ENCODE data around the gene MB21D2. TPM values are rescaled to one million over a fixed set of nuclear protein-coding genes. Genes with fewer than 3 reads are reported as not detected.
"Not testable (repeated sequence)": the region's sequence is repeated elsewhere in the genome, so short reads cannot be mapped to it uniquely, and the experiment has no call there.

Gene MB21D2
- total RNA-seq, 1 experiment from 2014 or later = 35.0 TPM

GRCh38 chr3:192860454-192860853 lies 57.2 kb downstream of the MB21D2 start:
- no peak for DNase-seq (ENCODE audit: low read depth)

- no peak for DNase-seq (ENCODE audit: low read depth)
Observed at GRCh38 chr3:192858849-192859585, 58.6 kb downstream of the MB21D2 start.

- no peak for DNase-seq (ENCODE audit: low read depth)
Observed at GRCh38 chr3:192857260-192857661, 60.4 kb downstream of the MB21D2 start.

GRCh38 chr3:192855434-192855833 lies 62.2 kb downstream of the MB21D2 start:
- DNase-seq (ENCODE audit: low read depth) = no peak

- DNase-seq (ENCODE audit: low read depth) = peak; percentile 99
Observed at GRCh38 chr3:192851821-192852372, 65.8 kb downstream of the MB21D2 start.

- peak; percentile 87 for DNase-seq (ENCODE audit: low read depth)
Observed at GRCh38 chr3:192850451-192850981, 67.1 kb downstream of the MB21D2 start.

GRCh38 chr3:192849821-192850220 lies 67.8 kb downstream of the MB21D2 start:
- DNase-seq (ENCODE audit: low read depth) = not testable (repeated sequence)

- no peak for DNase-seq (ENCODE audit: low read depth)
Observed at GRCh38 chr3:192848371-192849233, 69.1 kb downstream of the MB21D2 start.

GRCh38 chr3:192847941-192848340 lies 69.7 kb downstream of the MB21D2 start:
- DNase-seq (ENCODE audit: low read depth) = no peak

- DNase-seq (ENCODE audit: low read depth) = no peak
Observed at GRCh38 chr3:192845526-192845855, 72.2 kb downstream of the MB21D2 start.

GRCh38 chr3:192844836-192845525 lies 72.7 kb downstream of the MB21D2 start:
- DNase-seq (ENCODE audit: low read depth) = peak; percentile 47

- no peak for DNase-seq (ENCODE audit: low read depth)
Observed at GRCh38 chr3:192844486-192844765, 73.2 kb downstream of the MB21D2 start.

- DNase-seq (ENCODE audit: low read depth) = no peak
Observed at GRCh38 chr3:192843723-192844485, 73.8 kb downstream of the MB21D2 start.

GRCh38 chr3:192843119-192843518 lies 74.5 kb downstream of the MB21D2 start:
- no peak for DNase-seq (ENCODE audit: low read depth)

- DNase-seq (ENCODE audit: low read depth) = no peak
Observed at GRCh38 chr3:192842711-192843110, 74.9 kb downstream of the MB21D2 start.

GRCh38 chr3:192842138-192842537 lies 75.5 kb downstream of the MB21D2 start:
- DNase-seq (ENCODE audit: low read depth) = no peak

- no peak for DNase-seq (ENCODE audit: low read depth)
Observed at GRCh38 chr3:192841428-192841827, 76.2 kb downstream of the MB21D2 start.

GRCh38 chr3:192840143-192840836 lies 77.4 kb downstream of the MB21D2 start:
- DNase-seq (ENCODE audit: low read depth) = no peak

GRCh38 chr3:192835818-192836815 lies 81.5 kb downstream of the MB21D2 start:
- peak; percentile 58 for DNase-seq (ENCODE audit: low read depth)

All from M059J (cell line).